GM12875 (cell line): Measurements from ENCODE around the gene SESN3.

ENCODE experiments used
- H3K4me3 ChIP-seq: one replicate; pipeline ENCODE4 v1.5.1; 2011; ENCODE audit warnings: low read depth, low read length, control low read depth
- CTCF ChIP-seq: IDR thresholded peaks from 2 replicates; pipeline ENCODE4 v1.5.1; 2011; ENCODE audit warnings: low read depth, mild to moderate bottlenecking, control low read depth, inconsistent platforms, low read length, moderate library complexity, borderline replicate concordance; ENCODE audit not compliant: insufficient read depth

The SESN3 gene

GRCh38 chr11:95242845-95243605 lies 12.0 kb upstream of the SESN3 start:
- no peak overlapping the region for H3K4me3 ChIP-seq
- TF ChIP-seq CTCF = no peak

- TF ChIP-seq CTCF = no peak
- no peak overlapping the region for H3K4me3 ChIP-seq
Measured at GRCh38 chr11:95242091-95242844, 11.3 kb upstream of the SESN3 start.

- no peak overlapping the region for H3K4me3 ChIP-seq
- no peak for TF ChIP-seq CTCF
Measured at GRCh38 chr11:95241681-95242081, 10.7 kb upstream of the SESN3 start.

GRCh38 chr11:95239871-95240649 lies 9.1 kb upstream of the SESN3 start:
- H3K4me3 ChIP-seq = no peak overlapping the region
- TF ChIP-seq CTCF = no peak

- peak overlapping the region; percentile 72 for H3K4me3 ChIP-seq
- no peak for TF ChIP-seq CTCF
Measured at GRCh38 chr11:95232666-95233065, 1.7 kb upstream of the SESN3 start.

- no peak for TF ChIP-seq CTCF
- H3K4me3 ChIP-seq = peak overlapping the region; percentile 72
Measured at GRCh38 chr11:95231881-95232605, 1.0 kb upstream of the SESN3 start.
